ENCODE data around the gene SPOPL.

The SPOPL gene

DNA sequence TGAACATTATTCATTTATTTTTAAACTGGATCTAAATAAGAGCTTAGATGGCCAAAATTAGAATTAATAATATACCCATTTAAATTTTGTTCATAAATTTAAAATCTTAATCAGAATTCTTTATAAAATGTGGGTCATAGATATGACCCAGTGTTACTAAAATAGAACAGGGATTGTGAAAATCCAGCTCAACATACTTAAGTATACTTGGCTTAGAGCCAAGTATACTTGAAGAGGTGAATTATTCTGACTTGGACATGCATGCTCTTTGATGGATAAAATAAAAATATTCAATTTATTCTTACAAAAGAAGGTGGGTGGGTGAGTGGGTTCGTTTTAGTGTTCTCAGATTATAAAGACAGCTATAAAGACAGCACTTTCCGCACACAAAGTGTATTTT, 70.7 kb downstream of the SPOPL start:
- Histone ChIP-seq H3K27me3 (ENCODE audit: insufficient read depth, poor library complexity, severe bottlenecking) (no peaks in the 10 kb centered on the region), H3K27ac (replicated peaks) (no peak overlapping the region), H3K4me3 (replicated peaks; ENCODE audit: insufficient read depth, low read length) (no peak overlapping the region)
- TF ChIP-seq SPI1 (IDR thresholded peaks at IDR 0.05; ENCODE audit: borderline replicate concordance, low read depth) (no peak), POLR2AphosphoS5 (IDR thresholded peaks at IDR 0.05; ENCODE audit: low read depth) (no peak), GABPA (IDR thresholded peaks at IDR 0.05; ENCODE audit: low read depth) (no peak)
- TF ChIP-seq, protein P1, sequence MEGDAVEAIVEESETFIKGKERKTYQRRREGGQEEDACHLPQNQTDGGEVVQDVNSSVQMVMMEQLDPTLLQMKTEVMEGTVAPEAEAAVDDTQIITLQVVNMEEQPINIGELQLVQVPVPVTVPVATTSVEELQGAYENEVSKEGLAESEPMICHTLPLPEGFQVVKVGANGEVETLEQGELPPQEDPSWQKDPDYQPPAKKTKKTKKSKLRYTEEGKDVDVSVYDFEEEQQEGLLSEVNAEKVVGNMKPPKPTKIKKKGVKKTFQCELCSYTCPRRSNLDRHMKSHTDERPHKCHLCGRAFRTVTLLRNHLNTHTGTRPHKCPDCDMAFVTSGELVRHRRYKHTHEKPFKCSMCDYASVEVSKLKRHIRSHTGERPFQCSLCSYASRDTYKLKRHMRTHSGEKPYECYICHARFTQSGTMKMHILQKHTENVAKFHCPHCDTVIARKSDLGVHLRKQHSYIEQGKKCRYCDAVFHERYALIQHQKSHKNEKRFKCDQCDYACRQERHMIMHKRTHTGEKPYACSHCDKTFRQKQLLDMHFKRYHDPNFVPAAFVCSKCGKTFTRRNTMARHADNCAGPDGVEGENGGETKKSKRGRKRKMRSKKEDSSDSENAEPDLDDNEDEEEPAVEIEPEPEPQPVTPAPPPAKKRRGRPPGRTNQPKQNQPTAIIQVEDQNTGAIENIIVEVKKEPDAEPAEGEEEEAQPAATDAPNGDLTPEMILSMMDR (IDR thresholded peaks at IDR 0.05; ENCODE audit: insufficient read depth, low read length) = no peak
- TF ChIP-seq, protein P2, sequence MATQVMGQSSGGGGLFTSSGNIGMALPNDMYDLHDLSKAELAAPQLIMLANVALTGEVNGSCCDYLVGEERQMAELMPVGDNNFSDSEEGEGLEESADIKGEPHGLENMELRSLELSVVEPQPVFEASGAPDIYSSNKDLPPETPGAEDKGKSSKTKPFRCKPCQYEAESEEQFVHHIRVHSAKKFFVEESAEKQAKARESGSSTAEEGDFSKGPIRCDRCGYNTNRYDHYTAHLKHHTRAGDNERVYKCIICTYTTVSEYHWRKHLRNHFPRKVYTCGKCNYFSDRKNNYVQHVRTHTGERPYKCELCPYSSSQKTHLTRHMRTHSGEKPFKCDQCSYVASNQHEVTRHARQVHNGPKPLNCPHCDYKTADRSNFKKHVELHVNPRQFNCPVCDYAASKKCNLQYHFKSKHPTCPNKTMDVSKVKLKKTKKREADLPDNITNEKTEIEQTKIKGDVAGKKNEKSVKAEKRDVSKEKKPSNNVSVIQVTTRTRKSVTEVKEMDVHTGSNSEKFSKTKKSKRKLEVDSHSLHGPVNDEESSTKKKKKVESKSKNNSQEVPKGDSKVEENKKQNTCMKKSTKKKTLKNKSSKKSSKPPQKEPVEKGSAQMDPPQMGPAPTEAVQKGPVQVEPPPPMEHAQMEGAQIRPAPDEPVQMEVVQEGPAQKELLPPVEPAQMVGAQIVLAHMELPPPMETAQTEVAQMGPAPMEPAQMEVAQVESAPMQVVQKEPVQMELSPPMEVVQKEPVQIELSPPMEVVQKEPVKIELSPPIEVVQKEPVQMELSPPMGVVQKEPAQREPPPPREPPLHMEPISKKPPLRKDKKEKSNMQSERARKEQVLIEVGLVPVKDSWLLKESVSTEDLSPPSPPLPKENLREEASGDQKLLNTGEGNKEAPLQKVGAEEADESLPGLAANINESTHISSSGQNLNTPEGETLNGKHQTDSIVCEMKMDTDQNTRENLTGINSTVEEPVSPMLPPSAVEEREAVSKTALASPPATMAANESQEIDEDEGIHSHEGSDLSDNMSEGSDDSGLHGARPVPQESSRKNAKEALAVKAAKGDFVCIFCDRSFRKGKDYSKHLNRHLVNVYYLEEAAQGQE (IDR thresholded peaks at IDR 0.05; ENCODE audit: insufficient replicate concordance, low read depth) = no peak
- no peak for DNase-seq (ENCODE audit: low read depth in 1 of 2, low spot score in 1 of 2)

DNA sequence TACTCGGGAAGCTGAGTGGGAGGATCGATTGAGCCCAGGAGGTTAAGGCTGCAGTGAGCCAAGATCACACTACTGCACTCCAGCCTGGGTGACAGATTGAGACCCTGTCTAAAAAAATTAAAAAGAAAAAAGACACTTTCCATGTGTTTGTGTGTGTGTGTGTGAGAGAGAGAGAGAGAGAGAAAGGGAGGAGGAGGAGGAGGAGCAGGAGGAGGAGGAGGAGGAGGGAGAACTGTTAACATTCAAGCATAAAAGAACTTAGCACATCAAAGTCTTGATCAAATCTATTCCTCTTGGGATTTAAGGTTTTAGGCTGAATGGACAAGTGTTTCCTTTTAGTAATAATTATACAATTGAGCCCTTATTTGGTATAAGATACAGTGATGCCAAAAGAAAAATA, 75.5 kb downstream of the SPOPL start:
- no peak overlapping the region for H3K27ac ChIP-seq (replicated peaks)
- TF ChIP-seq, protein P2 (IDR thresholded peaks at IDR 0.05; ENCODE audit: insufficient replicate concordance, low read depth) = no peak
- TF ChIP-seq POLR2AphosphoS5 (IDR thresholded peaks at IDR 0.05; ENCODE audit: low read depth) (no peak), SPI1 (IDR thresholded peaks at IDR 0.05; ENCODE audit: borderline replicate concordance, low read depth) (no peak), GABPA (IDR thresholded peaks at IDR 0.05; ENCODE audit: low read depth) (no peak)
- TF ChIP-seq, protein P1 (IDR thresholded peaks at IDR 0.05; ENCODE audit: insufficient read depth, low read length) = no peak
- no peak for DNase-seq (ENCODE audit: low read depth in 1 of 2, low spot score in 1 of 2)
- no peak overlapping the region for H3K4me3 ChIP-seq (replicated peaks; ENCODE audit: insufficient read depth, low read length)
- H3K27me3 ChIP-seq (ENCODE audit: insufficient read depth, poor library complexity, severe bottlenecking) = no peaks in the 10 kb centered on the region

DNA sequence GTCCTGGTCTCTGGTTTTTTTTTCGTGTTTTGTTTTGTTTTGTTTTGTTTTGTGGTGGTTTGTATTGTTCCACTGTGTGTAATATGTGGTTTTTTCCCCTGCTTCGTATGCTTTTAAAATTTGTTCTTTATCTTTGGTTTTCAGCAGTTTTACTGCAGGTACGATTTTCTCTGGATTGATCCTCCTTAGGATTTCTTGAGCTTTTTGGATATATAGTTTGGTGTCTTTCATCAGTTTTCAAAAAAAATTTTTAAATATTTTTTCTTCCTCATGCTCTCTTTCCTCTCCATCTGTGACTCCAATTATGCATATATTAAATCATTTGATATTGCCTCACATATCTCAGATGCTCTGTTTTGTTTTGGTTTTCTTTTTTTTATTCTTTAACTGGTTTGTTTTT, 78.0 kb downstream of the SPOPL start:
- no peak for DNase-seq (ENCODE audit: low read depth in 1 of 2, low spot score in 1 of 2)
- no peak for TF ChIP-seq POLR2AphosphoS5 (IDR thresholded peaks at IDR 0.05; ENCODE audit: low read depth)
- no peaks in the 10 kb centered on the region for H3K27me3 ChIP-seq (ENCODE audit: insufficient read depth, poor library complexity, severe bottlenecking)

DNA sequence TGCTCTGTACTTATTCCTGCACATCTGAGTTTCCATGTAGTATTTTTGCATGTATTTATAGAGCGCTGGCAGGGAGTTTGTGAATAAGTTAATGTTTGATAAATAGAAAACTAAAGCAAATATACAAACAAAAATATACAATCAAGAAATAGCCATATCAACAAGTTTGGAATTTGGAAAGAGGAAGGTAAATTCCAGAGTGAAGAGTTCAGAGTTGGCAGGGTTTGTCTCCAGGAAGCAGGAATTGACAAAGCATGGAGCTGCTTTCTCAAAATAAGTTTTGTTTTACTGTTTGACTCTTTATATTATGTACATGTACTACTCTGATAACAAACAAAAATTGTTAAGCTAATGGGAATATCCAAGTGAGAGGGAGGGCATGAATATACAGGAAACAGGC, 80.3 kb downstream of the SPOPL start:
- Histone ChIP-seq H3K27me3 (ENCODE audit: insufficient read depth, poor library complexity, severe bottlenecking) (no peaks in the 10 kb centered on the region), H3K27ac (replicated peaks) (no peak overlapping the region), H3K4me3 (replicated peaks; ENCODE audit: insufficient read depth, low read length) (no peak overlapping the region)
- no peak for DNase-seq (ENCODE audit: low read depth in 1 of 2, low spot score in 1 of 2)
- no peak for TF ChIP-seq POLR2AphosphoS5 (IDR thresholded peaks at IDR 0.05; ENCODE audit: low read depth)
- TF ChIP-seq, protein P1 (IDR thresholded peaks at IDR 0.05; ENCODE audit: insufficient read depth, low read length) = no peak
- TF ChIP-seq GABPA (IDR thresholded peaks at IDR 0.05; ENCODE audit: low read depth) = no peak
- TF ChIP-seq, protein P2 (IDR thresholded peaks at IDR 0.05; ENCODE audit: insufficient replicate concordance, low read depth) = no peak
- TF ChIP-seq SPI1 (IDR thresholded peaks at IDR 0.05; ENCODE audit: borderline replicate concordance, low read depth) = no peak

More for the DNA sequence above, 78.0 kb downstream of the SPOPL start:
- H3K4me3 ChIP-seq (replicated peaks; ENCODE audit: insufficient read depth, low read length) = no peak overlapping the region
- H3K27ac ChIP-seq (replicated peaks) = no peak overlapping the region
